Activated naive CD8-positive, alpha-beta T cell treated with anti-CD3 and anti-CD28 coated beads for 36 hours (primary cell): ENCODE results near the gene ASH1L. TPM values are rescaled to one million over a fixed set of nuclear protein-coding genes. Genes with fewer than 3 reads are reported as not detected.

Experiments
- DNase-seq: peaks from one replicate; pipeline ENCODE4 v3.0.0; 2021
- H3K27ac Mint-ChIP-seq: one replicate; pipeline ENCODE4 v1.8.0; 2022; ENCODE audit warnings: mild to moderate bottlenecking, moderate library complexity, mixed read lengths
- H3K27me3 Mint-ChIP-seq: one replicate; pipeline ENCODE4 v1.8.0; 2022; ENCODE audit warnings: mild to moderate bottlenecking, mixed read lengths
- H3K36me3 Mint-ChIP-seq: one replicate; pipeline ENCODE4 v1.8.0; 2021; ENCODE audit warnings: mild to moderate bottlenecking, mixed read lengths
- H3K4me1 Mint-ChIP-seq: one replicate; pipeline ENCODE4 v1.8.0; 2021; ENCODE audit warnings: mixed read lengths
- H3K4me3 Mint-ChIP-seq: one replicate; pipeline ENCODE4 v1.8.0; 2022; ENCODE audit warnings: mild to moderate bottlenecking, moderate library complexity, mixed read lengths
- H3K9me3 Mint-ChIP-seq: one replicate; pipeline ENCODE4 v1.8.0; 2022; ENCODE audit warnings: mixed read lengths
- total RNA-seq, 2 experiments: library from RNA; stranded (reverse); gene quantifications; one replicate each; pipeline ENCODE4 v1.2.3, GENCODE V29; 2021

The ASH1L gene
- total RNA-seq, 2 experiments from 2014 or later: 17.6 to 18.9 TPM

DNA sequence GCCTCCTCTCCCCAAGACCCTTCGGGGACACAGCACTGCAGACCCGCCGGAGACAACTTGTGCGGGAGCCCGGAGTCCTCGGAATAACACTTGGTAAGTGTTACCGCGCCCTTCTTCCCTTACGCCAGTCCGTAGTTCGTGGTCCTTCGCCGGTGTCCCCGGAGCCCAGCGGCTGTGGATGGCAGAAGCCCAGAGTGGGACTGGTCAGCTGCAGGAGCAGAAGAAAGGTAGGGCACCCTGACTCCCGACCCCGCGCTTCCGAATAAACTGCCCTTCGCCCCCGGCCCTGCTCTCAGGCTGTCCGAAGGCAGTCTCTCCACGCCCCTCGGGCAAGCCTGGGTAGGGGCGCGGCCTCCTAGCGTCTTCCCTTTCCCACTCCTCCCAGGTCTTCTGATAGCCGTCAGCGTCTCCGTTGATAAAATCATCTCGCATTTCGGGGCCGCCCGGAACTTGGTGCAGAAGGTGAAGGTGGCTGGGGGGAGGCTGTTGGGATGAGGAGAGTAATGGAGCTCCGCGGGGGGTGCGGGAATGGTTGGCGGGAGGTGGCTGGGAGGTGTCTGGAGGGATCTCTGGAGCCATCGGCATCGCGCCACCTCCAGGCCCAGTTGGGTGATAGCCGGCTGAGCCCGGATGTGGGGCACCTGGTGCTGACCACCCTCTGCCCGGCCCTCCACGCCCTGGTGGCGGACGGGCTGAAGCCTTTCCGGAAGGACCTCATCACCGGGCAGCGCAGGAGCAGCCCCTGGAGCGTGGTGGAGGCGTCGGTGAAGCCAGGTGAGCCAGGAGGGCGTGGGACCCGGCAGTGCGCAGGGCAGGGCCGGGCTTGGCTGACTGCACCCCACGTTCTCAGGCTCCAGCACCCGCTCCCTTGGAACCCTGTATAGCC is 237.6 kb downstream of the ASH1L start:
- H3K27me3 Mint-ChIP-seq: no peaks in the 10 kb centered on the region
- H3K36me3 Mint-ChIP-seq: peaks cover 15% of the 10 kb centered on the region
- H3K4me1 Mint-ChIP-seq: peaks cover 26% of the 10 kb centered on the region
- H3K9me3 Mint-ChIP-seq: no peaks in the 10 kb centered on the region
- no peak overlapping the region for H3K27ac Mint-ChIP-seq
- peak overlapping the region; percentile 83 for H3K4me3 Mint-ChIP-seq
- DNase-seq: peak; percentile 35

DNA sequence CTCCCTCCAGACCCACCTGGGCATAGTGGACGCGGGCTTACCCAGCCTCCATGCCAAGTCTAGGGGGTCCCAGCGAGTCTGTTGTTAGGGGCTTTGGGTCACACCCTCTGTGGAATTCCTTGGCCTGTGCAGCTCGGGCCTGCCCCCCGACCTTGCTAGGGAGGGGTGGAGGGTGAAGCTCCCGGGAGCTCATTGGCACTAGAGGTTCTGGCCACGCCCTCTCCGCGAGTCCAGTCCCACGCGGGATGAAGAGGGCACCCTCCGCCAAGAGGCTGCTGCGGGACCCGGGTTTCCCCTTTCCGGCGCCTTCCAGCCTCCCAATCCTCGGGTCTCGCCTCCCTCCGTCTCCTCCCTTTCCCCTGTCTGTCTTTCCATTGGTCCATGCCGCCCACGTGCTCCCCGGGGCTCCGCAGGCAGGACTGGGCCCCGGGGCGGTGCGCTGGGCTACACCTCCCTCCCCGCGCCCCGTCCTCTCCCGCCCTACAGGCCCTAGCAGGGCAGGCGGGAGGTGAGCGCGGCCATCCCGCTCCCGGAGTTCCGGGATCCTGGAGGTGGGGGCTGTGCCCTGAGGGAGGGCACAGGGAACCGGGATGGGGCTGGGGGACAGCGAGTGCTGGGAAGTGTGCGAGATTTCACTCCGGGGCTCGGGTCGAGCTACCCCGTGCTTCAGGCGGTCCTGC is 238.4 kb downstream of the ASH1L start:
- peak overlapping the region; percentile 74 for H3K27ac Mint-ChIP-seq

DNA sequence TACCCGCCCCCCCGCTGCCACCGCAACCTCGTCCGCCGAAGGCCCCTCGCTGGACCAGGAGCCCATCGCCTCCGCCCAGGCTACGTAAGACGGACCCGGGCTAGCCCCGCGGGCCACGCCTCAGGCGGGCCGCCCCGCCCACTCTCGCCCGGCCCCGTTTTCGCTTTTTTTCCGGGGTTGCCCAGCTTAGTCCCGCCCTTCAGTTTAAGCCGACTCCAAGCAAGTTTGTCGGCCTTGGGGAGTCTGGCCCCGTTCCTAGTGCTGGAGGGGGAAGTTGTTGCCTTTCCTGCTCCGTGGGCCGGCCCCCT is 238.9 kb downstream of the ASH1L start:
- Mint-ChIP-seq H3K9me3 (no peaks in the 10 kb centered on the region), H3K27ac (peak overlapping the region; percentile 74), H3K27me3 (no peaks in the 10 kb centered on the region), H3K36me3 (peaks cover 24% of the 10 kb centered on the region), H3K4me1 (peaks cover 27% of the 10 kb centered on the region), H3K4me3 (peak overlapping the region; percentile 83)
- peak; percentile 88 for DNase-seq

More for the DNA sequence above, 238.4 kb downstream of the ASH1L start:
- H3K36me3 Mint-ChIP-seq: peaks cover 20% of the 10 kb centered on the region
- peaks cover 27% of the 10 kb centered on the region for H3K4me1 Mint-ChIP-seq
- DNase-seq: peak; percentile 94
- peak overlapping the region; percentile 83 for H3K4me3 Mint-ChIP-seq
- H3K9me3 Mint-ChIP-seq: no peaks in the 10 kb centered on the region
- no peaks in the 10 kb centered on the region for H3K27me3 Mint-ChIP-seq

DNA sequence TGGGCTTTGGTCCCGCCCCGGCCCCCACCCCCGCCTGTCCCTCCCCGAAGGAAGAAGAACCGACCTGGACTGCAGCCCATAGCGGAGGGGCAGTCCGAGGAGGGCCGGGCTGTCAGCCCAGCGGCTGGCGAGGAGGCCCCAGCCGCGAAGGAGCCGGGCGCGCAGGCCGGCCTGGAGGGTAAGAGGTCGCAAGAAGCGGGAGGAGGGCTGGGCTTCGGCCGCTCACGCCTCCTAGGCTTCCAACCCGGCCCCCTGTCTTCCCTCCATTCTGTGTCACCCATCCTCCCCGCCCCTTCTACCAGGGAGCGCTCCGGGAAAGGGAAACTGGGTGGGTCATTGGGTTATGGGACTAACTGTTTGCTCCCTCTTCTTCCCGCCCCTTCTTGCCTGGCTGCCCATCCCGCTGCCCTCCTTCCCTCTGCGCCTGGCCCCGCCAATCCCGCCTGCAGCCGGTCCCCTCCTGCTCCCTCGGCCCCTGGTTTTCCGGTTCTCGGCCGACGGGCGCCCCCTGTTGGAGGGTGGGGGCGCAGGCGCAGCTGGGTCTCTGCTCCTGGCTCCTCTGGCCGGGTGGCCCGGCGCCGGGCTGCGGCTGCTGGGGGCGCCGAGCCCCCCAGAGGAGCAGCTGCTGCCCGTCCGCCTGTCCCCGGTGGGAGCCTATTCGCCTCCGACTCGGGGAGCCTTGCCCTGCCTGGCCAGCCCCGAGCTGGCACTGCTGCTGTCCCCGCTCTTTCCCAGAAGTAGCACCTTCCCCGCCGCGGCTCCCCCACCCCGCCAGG is 239.5 kb downstream of the ASH1L start:
- peaks cover 22% of the 10 kb centered on the region for H3K36me3 Mint-ChIP-seq
- peak; percentile 90 for DNase-seq
- H3K27me3 Mint-ChIP-seq: no peaks in the 10 kb centered on the region
- peaks cover 27% of the 10 kb centered on the region for H3K4me1 Mint-ChIP-seq
- no peaks in the 10 kb centered on the region for H3K9me3 Mint-ChIP-seq
- peak overlapping the region; percentile 83 for H3K4me3 Mint-ChIP-seq
- H3K27ac Mint-ChIP-seq: peak overlapping the region; percentile 74

DNA sequence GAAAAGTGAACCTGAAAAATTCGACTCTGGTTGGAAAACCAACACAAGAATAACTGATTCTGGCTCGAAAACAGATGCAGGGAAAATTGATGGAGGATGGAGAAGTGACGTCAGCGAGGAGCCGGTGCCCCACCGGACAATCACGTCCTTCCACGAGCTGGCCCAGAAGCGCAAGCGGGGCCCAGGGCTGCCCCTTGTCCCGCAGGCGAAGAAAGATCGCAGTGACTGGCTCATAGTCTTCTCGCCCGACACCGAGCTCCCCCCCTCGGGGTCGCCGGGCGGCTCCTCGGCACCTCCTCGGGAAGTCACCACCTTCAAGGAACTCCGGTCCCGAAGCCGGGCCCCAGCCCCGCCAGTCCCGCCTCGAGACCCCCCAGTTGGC is 240.0 kb downstream of the ASH1L start:
- Mint-ChIP-seq H3K27me3 (no peaks in the 10 kb centered on the region), H3K9me3 (no peaks in the 10 kb centered on the region), H3K36me3 (peaks cover 22% of the 10 kb centered on the region), H3K27ac (no peak overlapping the region), H3K4me3 (peak overlapping the region; percentile 57), H3K4me1 (peaks cover 24% of the 10 kb centered on the region)
- peak; percentile 31 for DNase-seq

DNA sequence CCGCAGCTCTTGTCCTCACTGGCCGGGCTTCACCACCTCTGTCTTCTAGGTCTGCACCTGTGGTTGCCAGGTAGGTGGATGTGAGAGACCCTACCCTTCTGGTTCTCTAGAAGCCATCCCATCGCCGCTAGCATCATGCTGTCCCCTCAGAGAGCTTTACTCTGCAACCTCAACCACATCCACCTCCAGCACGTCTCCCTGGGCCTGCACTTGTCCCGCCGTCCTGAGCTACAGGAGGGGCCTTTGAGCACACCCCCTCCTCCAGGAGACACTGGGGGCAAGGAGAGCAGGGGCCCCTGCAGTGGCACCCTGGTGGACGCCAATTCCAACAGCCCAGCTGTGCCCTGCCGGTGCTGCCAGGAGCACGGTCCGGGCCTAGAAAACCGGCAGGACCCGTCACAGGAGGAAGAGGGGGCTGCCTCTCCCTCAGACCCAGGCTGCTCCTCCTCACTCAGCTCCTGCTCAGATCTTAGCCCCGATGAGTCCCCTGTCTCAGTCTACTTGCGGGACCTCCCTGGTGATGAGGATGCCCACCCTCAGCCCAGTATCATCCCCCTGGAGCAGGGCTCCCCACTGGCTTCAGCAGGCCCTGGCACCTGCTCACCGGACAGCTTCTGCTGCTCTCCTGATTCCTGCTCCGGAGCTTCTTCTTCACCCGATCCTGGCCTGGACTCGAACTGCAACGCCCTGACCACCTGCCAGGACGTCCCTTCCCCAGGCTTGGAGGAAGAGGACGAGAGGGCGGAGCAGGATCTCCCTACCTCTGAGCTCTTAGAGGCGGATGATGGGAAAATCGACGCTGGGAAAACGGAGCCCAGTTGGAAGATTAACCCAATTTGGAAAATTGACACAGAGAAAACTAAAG is 240.7 kb downstream of the ASH1L start:
- Mint-ChIP-seq H3K27me3 (no peaks in the 10 kb centered on the region), H3K4me1 (peaks cover 24% of the 10 kb centered on the region), H3K9me3 (no peaks in the 10 kb centered on the region), H3K27ac (peak overlapping the region; percentile 2), H3K36me3 (peaks cover 23% of the 10 kb centered on the region), H3K4me3 (peak overlapping the region; percentile 57)
- DNase-seq: peak; percentile 8

DNA sequence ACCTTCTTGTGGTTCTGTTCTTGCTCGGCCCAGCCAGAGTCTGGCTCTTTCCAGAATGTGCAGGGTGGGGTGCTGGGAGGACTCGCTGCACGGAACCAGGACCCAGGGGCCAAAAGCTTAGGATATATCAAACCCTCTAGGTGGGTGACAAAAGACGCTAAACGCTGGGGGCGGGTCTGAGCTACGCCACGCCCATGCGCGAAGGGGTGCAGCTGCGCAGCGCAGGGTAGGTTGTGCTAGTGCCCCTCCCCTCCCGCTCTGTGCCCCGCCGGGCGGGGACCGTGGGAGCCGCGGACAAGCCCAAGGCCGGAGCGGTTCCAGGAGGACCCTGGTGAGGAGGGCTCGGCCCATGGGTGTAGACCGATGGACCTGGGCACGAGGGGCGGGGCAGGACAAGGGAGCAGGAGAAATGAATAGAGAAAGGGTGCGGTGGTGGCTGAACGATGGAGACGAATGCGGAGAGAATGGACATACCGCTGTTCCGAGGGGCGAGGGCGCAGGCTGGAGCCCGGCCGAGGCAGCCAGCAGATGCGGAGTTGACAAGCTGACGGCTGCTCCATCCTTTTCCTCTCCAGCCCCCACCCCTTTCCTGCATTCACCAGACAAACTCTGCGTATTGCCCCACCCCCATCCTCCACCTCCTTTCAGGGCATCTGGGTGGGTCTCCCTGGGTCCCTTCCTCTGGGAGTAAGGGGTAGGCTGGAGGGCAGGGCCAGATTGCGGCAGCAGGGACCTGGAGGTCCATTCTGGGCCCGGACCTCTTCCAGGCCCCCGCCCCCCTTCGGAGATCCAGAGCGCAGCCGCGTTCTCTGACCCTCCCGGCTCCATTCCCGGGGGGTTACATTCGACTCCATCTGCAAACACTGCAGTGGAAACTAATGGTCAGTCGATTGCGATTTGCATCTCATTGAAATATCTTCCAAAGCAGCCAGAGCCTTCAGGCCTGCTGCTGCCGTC is 241.7 kb downstream of the ASH1L start, which contains the start of gene RUSC1:
Gene RUSC1, plus strand, starts transcription at position 234 of the 957 bp plus-strand sequence. CDS start 880 bp downstream, outside the sequence.
- peak; percentile 78 for DNase-seq
- Mint-ChIP-seq H3K27me3 (no peaks in the 10 kb centered on the region), H3K27ac (peak within 1 kb of the TSS; percentile 2), H3K36me3 (peaks cover 23% of the 10 kb centered on the region), H3K9me3 (no peaks in the 10 kb centered on the region), H3K4me1 (peaks cover 24% of the 10 kb centered on the region), H3K4me3 (peak within 1 kb of the TSS; percentile 38)

DNA sequence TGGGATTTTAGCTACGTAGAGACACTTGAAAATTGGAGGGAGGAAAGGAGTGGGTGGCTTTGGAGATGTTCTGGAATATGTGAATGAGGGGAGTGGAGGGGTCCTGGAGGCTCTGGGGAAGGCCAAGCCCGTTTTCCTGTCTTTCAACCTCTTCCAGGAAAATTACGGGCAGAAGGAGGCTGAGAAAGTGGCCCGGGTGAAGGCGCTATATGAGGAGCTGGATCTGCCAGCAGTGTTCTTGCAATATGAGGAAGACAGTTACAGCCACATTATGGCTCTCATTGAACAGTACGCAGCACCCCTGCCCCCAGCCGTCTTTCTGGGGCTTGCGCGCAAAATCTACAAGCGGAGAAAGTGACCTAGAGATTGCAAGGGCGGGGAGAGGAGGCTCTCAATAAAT is 242.4 kb downstream of the ASH1L start:
- Mint-ChIP-seq H3K4me3 (peak overlapping the region; percentile 38), H3K36me3 (peaks cover 23% of the 10 kb centered on the region), H3K4me1 (peaks cover 19% of the 10 kb centered on the region), H3K27ac (no peak overlapping the region), H3K27me3 (no peaks in the 10 kb centered on the region), H3K9me3 (no peaks in the 10 kb centered on the region)
- no peak for DNase-seq

DNA sequence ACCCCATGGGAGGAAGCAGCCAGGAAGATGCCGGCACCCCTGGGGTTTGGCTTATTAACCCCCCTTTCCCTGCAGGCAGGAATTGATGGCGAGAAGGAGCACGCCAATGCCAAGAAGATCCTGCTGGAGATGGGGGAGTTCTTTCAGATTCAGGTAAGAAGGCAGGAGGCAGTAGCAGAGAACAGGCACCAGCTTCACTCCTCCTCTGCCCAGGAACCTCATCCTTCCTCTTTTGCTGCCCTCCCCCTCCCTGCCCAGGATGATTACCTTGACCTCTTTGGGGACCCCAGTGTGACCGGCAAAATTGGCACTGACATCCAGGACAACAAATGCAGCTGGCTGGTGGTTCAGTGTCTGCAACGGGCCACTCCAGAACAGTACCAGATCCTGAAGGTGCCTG is 243.1 kb downstream of the ASH1L start:
- no peak overlapping the region for H3K4me3 Mint-ChIP-seq
- peaks cover 25% of the 10 kb centered on the region for H3K36me3 Mint-ChIP-seq
- H3K27me3 Mint-ChIP-seq: no peaks in the 10 kb centered on the region
- H3K4me1 Mint-ChIP-seq: peaks cover 19% of the 10 kb centered on the region
- no peak for DNase-seq
- no peaks in the 10 kb centered on the region for H3K9me3 Mint-ChIP-seq
- no peak overlapping the region for H3K27ac Mint-ChIP-seq

DNA sequence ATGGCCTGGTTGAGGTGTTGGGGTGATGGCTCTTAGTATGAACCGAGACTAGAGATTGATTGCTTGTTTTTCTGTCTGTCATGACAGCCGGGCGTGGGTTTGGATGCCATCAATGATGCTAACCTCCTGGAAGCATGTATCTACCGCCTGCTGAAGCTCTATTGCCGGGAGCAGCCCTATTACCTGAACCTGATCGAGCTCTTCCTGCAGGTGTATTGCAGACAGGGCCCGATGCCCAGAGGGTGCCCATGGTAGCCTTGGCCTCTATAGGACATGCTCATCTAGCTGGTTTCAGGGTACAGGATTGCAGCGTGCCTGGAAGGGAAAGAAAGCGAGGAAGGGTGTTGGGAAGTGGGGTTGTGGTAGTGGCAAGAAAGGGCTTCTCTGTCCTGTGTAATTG is 244.5 kb downstream of the ASH1L start:
- Mint-ChIP-seq H3K27me3 (no peaks in the 10 kb centered on the region), H3K27ac (no peak overlapping the region), H3K9me3 (no peaks in the 10 kb centered on the region), H3K36me3 (peaks cover 30% of the 10 kb centered on the region), H3K4me3 (no peak overlapping the region), H3K4me1 (peaks cover 18% of the 10 kb centered on the region)
- DNase-seq: no peak

DNA sequence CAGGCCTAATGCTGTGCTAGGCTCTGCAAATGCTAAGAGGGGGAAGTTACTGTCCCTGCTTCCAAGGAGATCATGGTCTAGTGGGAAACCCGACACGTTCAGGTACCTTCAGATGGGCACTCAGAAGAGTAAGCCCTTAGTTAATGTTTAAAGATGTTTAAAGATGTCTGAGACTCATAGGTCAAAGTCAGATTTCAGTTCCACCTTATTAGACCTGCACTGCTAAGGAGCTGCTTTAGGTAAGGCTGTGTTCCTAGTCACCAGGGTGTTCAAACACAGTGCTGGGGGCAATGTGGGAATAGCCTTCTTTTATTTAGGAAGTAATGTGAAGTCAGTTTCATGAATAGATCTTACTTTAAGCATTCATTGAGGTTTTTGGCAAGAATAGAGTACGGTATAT is 245.7 kb downstream of the ASH1L start:
- no peak for DNase-seq
- no peaks in the 10 kb centered on the region for H3K9me3 Mint-ChIP-seq
- peaks cover 20% of the 10 kb centered on the region for H3K4me1 Mint-ChIP-seq
- H3K27me3 Mint-ChIP-seq: no peaks in the 10 kb centered on the region
- H3K27ac Mint-ChIP-seq: no peak overlapping the region
- peaks cover 39% of the 10 kb centered on the region for H3K36me3 Mint-ChIP-seq
- H3K4me3 Mint-ChIP-seq: no peak overlapping the region

DNA sequence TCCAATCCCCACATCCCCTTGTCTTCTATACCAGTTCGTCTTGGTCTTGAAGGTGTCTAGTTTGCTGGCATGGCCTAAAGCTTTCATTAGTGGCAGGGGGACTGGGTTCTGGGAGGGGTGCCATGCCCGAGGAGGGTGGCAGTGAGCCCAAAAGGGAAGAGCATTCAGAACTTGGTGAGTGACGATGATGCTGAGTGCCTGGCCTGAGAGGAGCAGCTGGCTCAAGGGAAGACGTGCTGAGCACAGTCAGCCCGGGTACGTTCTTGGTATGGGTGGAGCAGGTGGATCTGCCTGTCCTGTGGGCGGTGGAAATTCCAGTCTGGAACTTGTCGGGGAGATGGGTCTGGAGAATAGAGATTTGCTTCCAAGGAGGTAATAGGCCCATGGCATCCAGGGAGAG is 249.3 kb downstream of the ASH1L start:
- H3K27ac Mint-ChIP-seq: no peak overlapping the region
- no peak overlapping the region for H3K4me3 Mint-ChIP-seq
- no peaks in the 10 kb centered on the region for H3K27me3 Mint-ChIP-seq
- peaks cover 21% of the 10 kb centered on the region for H3K4me1 Mint-ChIP-seq
- no peak for DNase-seq
- H3K36me3 Mint-ChIP-seq: peaks cover 46% of the 10 kb centered on the region
- H3K9me3 Mint-ChIP-seq: no peaks in the 10 kb centered on the region

DNA sequence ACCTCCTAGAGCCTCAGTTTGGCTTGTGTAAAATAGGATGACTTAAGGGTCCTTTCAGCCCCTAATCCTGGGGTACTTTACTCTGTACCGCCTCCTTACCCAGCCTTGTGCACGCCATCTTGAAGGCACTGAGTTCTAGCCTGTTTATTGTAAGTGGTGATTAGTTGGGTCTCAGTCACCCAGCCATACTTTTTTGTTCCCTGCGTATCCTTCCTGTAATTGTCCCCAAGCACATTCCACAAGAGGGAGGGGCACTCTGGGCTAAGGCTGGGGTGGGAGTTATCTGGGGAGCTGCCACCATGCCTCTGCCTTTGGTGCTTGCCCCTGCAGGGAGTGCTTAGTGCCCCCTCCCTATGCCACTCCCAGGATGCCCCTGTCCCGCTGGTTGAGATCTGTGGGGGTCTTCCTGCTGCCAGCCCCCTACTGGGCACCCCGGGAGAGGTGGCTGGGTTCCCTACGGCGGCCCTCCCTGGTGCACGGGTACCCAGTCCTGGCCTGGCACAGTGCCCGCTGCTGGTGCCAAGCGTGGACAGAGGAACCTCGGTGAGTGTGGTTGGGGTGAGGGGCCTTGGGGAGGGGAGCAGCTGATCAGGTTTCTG is 253.1 kb downstream of the ASH1L start:
- peaks cover 43% of the 10 kb centered on the region for H3K36me3 Mint-ChIP-seq
- no peaks in the 10 kb centered on the region for H3K9me3 Mint-ChIP-seq
- no peaks in the 10 kb centered on the region for H3K27me3 Mint-ChIP-seq
- H3K4me1 Mint-ChIP-seq: peaks cover 28% of the 10 kb centered on the region
- DNase-seq: no peak
- H3K4me3 Mint-ChIP-seq: peak overlapping the region; percentile 95
- peak overlapping the region; percentile 99 for H3K27ac Mint-ChIP-seq
